Stimulated activated CD8-positive, alpha-beta memory T cell treated with anti-CD3 and anti-CD28 coated beads, Interleukin-7, amount 100 ng/mL, for 4 hours (primary cell): ENCODE results near the gene OR4A15.

Source experiments
- DNase-seq, 2 donors: peaks; one replicate each; pipeline ENCODE4 v3.0.0-alpha.2; 2020; ENCODE audit warnings: low read depth in 2 of 2

OR4A15 gene

GRCh38 chr11:55367674-55368073 lies at the start of gene OR4A15:
Gene OR4A15, plus strand, starts transcription at chr11:55367974. Its CDS starts 0 bp downstream, at chr11:55367974.
- DNase-seq = no peak

GRCh38 chr11:55324500-55324899 lies 43.3 kb upstream of the OR4A15 start:
- DNase-seq = no peak

- no peak for DNase-seq
Observed at GRCh38 chr11:55342901-55343300, 24.9 kb upstream of the OR4A15 start, which contains the start of gene OR4A16. Gene OR4A16, plus strand, starts transcription at chr11:55343201. Its CDS starts 0 bp downstream, at chr11:55343201.

GRCh38 chr11:55345306-55345705 lies 22.5 kb upstream of the OR4A15 start:
- no peak for DNase-seq

GRCh38 chr11:55349032-55349431 lies 18.7 kb upstream of the OR4A15 start:
- no peak for DNase-seq

GRCh38 chr11:55357560-55358184 lies 10.1 kb upstream of the OR4A15 start:
- no peak for DNase-seq

- no peak for DNase-seq
Observed at GRCh38 chr11:55401011-55401410, 33.2 kb downstream of the OR4A15 start.
